HCT116 (cell line): ENCODE data around the gene NPDC1. TPM values are rescaled to one million over a fixed set of nuclear protein-coding genes. Genes with fewer than 3 reads are reported as not detected.

Experiments
- ATAC-seq: fragments of 200-7000 bp; cut with Tn5 transposase; 2 replicates; pipeline ENCODE4 v1.9.1; 2020; ENCODE audit warnings: mild to moderate bottlenecking, moderate library complexity
- BruUV-seq: library from RNA; stranded (reverse); fragments of 400-500 nt; replicated peaks from 2 replicates; lab custom pipeline; 2021; lab: Mats Ljungman, UMichigan
- CTCF ChIA-PET: fragments of 300-600 bp; sonication (Branson Sonifier 250); formaldehyde crosslinking; loops from one replicate; lab custom pipeline; 2021; ENCODE audit warnings: antibody characterized with exemption; lab: Charles Lee
- POLR2A ChIA-PET: fragments of 300-600, 350-600 bp; sonication (Branson Sonifier 250); formaldehyde crosslinking; loops from one replicate; lab custom pipeline; 2021; ENCODE audit warnings: antibody characterized with exemption; lab: Charles Lee
- RAD21 ChIA-PET, 2 experiments: fragments of 300-600 bp; sonication (Branson Sonifier 250); formaldehyde crosslinking; loops; one replicate each; lab custom pipeline; 2023; ENCODE audit warnings: low total read pairs in 2 of 2; ENCODE audit not compliant: uncharacterized antibody in 2 of 2, unreplicated experiment in 2 of 2, low non-redundant PET in 1 of 2; lab: Charles Lee
- DNase-seq: peaks from one replicate; pipeline ENCODE4 v3.0.0-alpha.2; 2010; ENCODE audit warnings: low read depth, low spot score
- H2AFZ ChIP-seq: fragments of 200-600 bp; shearing (Covaris generic), sonication (generic); 2 replicates; pipeline ENCODE4 v1.6.1; 2017; ENCODE audit warnings: low read depth, mixed run types, mixed read lengths, antibody characterized with exemption, low read length; ENCODE audit not compliant: poor library complexity, severe bottlenecking
- H3K27ac ChIP-seq: 2 replicates; pipeline ENCODE4 v1.5.1; 2012; ENCODE audit warnings: low read depth, low read length
- H3K27me3 ChIP-seq: fragments of 200-600 bp; sonication (generic); 2 replicates; pipeline ENCODE4 v1.6.1; 2016; ENCODE audit warnings: mixed run types, low read length, mixed read lengths; ENCODE audit not compliant: insufficient read depth
- H3K36me3 ChIP-seq, 2 experiments: fragments of 200-500 bp in 1 of 2; fragments of 200-600 bp in 1 of 2; sonication (Bioruptor generic) in 1 of 2; sonication (generic) in 1 of 2; 2 replicates each; pipeline versions ENCODE4 v1.5.1 to v1.6.1; 2014 to 2016; ENCODE audit warnings: low read length in 2 of 2, inconsistent platforms in 1 of 2, mixed read lengths in 1 of 2, mixed run types in 1 of 2; ENCODE audit not compliant: insufficient read depth in 2 of 2, control insufficient read depth in 1 of 2
- H3K4me1 ChIP-seq, 2 experiments: fragments of 200-600 bp in 1 of 2; sonication (generic) in 1 of 2; 2 replicates each; pipeline versions ENCODE4 v1.5.1 to v1.6.1; 2012 to 2017; ENCODE audit warnings: low read length in 2 of 2, inconsistent platforms in 1 of 2, mild to moderate bottlenecking in 1 of 2, mixed read lengths in 1 of 2, mixed run types in 1 of 2, moderate library complexity in 1 of 2; ENCODE audit not compliant: insufficient read depth in 2 of 2, control insufficient read depth in 1 of 2
- H3K4me2 ChIP-seq: fragments of 200-600 bp; sonication (generic); 2 replicates; pipeline ENCODE4 v1.6.1; 2017; ENCODE audit warnings: mixed run types, low read length, mixed read lengths
- H3K4me3 ChIP-seq, 2 experiments: fragments of 200-600 bp in 1 of 2; sonication (generic) in 1 of 2; replicated peaks in 1 of 2; 2 replicates each; pipeline ENCODE4 v1.5.1; 2011 to 2016; ENCODE audit warnings: low read length in 2 of 2, control low read depth in 1 of 2, low read depth in 1 of 2, mild to moderate bottlenecking in 1 of 2, mixed read lengths in 1 of 2, mixed run types in 1 of 2
- H3K79me2 ChIP-seq: fragments of 200-600 bp; sonication (generic); 2 replicates; pipeline ENCODE4 v1.6.1; 2017; ENCODE audit warnings: mild to moderate bottlenecking, mixed run types, low read length, moderate library complexity, mixed read lengths; ENCODE audit not compliant: insufficient read depth
- H3K9ac ChIP-seq: fragments of 200-600 bp; sonication (generic); 2 replicates; pipeline ENCODE4 v1.6.1; 2016; ENCODE audit warnings: low read length, mixed read lengths
- H3K9me2 ChIP-seq: fragments of 200-600 bp; sonication (generic), shearing (Covaris generic); 2 replicates; pipeline ENCODE4 v1.6.1; 2017; ENCODE audit warnings: mixed run types, mild to moderate bottlenecking, moderate library complexity; ENCODE audit not compliant: insufficient read depth
- H3K9me3 ChIP-seq, 2 experiments: fragments of 200-500 bp in 1 of 2; fragments of 200-600 bp in 1 of 2; sonication (Bioruptor generic) in 1 of 2; sonication (generic) in 1 of 2; 2 replicates each; pipeline ENCODE4 v1.6.1; 2014 to 2017; ENCODE audit warnings: low read length in 2 of 2, mixed read lengths in 2 of 2, inconsistent platforms in 1 of 2, low read depth in 1 of 2, mild to moderate bottlenecking in 1 of 2, mixed run types in 1 of 2, moderate library complexity in 1 of 2; ENCODE audit not compliant: control insufficient read depth in 1 of 2, insufficient read depth in 1 of 2
- H4K20me1 ChIP-seq: fragments of 200-600 bp; sonication (generic), shearing (Covaris generic); 2 replicates; pipeline ENCODE4 v1.6.1; 2017; ENCODE audit warnings: mixed run types, mild to moderate bottlenecking, moderate library complexity; ENCODE audit not compliant: insufficient read depth
- CBX3 ChIP-seq: IDR thresholded peaks from 2 replicates; pipeline ENCODE4 v1.6.1; 2012; ENCODE audit warnings: low read depth
- CEBPB ChIP-seq: IDR thresholded peaks from 2 replicates; pipeline ENCODE4 v1.6.1; 2012; ENCODE audit warnings: low read depth
- EZH2 ChIP-seq: fragments of 200-600 bp; sonication (generic); IDR thresholded peaks from 2 replicates; pipeline ENCODE4 v1.6.1; 2017; ENCODE audit warnings: antibody characterized with exemption, mixed run types
- JUND ChIP-seq: IDR thresholded peaks from 2 replicates; pipeline ENCODE4 v1.6.1; 2012
- POLR2A ChIP-seq: IDR thresholded peaks from 2 replicates; pipeline ENCODE4 v1.7.0; 2011; ENCODE audit warnings: borderline replicate concordance; ENCODE audit not compliant: insufficient read depth, insufficient read length; ENCODE audit errors: extremely low read depth
- POLR2AphosphoS5 ChIP-seq: IDR thresholded peaks from 2 replicates; pipeline ENCODE4 v1.6.1; 2011; ENCODE audit warnings: mild to moderate bottlenecking, low read depth, low read length, moderate library complexity
- RAD21 ChIP-seq: IDR thresholded peaks from 2 replicates; pipeline ENCODE4 v1.6.1; 2012; ENCODE audit warnings: low read depth, mild to moderate bottlenecking
- SIN3A ChIP-seq: IDR thresholded peaks from 2 replicates; pipeline ENCODE4 v1.6.1; 2012; ENCODE audit warnings: low read depth
- SP1 ChIP-seq: IDR thresholded peaks from 2 replicates; pipeline ENCODE4 v1.6.1; 2012; ENCODE audit warnings: low read depth
- TCF7L2 ChIP-seq: IDR thresholded peaks from 2 replicates; pipeline ENCODE4 v1.7.0; 2011; ENCODE audit warnings: borderline replicate concordance, inconsistent platforms; ENCODE audit not compliant: insufficient read depth, insufficient read length; ENCODE audit errors: extremely low read depth
- ZFX ChIP-seq: fragments of 450-650 bp; IDR thresholded peaks from 2 replicates; pipeline ENCODE4 v1.6.1; 2017
- ZNF274 ChIP-seq: fragments of 200-500 bp; sonication (Bioruptor generic); IDR thresholded peaks from 2 replicates; pipeline ENCODE4 v1.6.1; 2014; ENCODE audit warnings: mild to moderate bottlenecking, low read depth, low read length, inconsistent platforms
- intact Hi-C: fragments of 100-400 bp; cut with micrococcal nuclease; formaldehyde crosslinking; loops from 2 replicates; pipeline ENCODE4 v1.10.0; 2022
- total RNA-seq: library from RNA; stranded (reverse); gene quantifications from one replicate; pipeline ENCODE4 v1.2.1, GENCODE V29; 2021; ENCODE audit not compliant: unreplicated experiment

Gene NPDC1
- total RNA-seq, 1 experiment from 2014 or later, result 98.8 TPM

GRCh38 chr9:136992819-136993369, 53.1 kb downstream of the NPDC1 start:
- Histone ChIP-seq H3K4me2 (peak overlapping the region; percentile 99), H3K9me3 (no peaks in the 10 kb centered on the region; a peak in 1 of 4 replicates), H3K4me1 (peaks cover 41 to 55% of the 10 kb centered on the region in 2 experiments), H4K20me1 (no peaks in the 10 kb centered on the region), H3K27ac (peak overlapping the region; percentile 95), H3K27me3 (no peaks in the 10 kb centered on the region), H2AFZ (no peak overlapping the region), H3K79me2 (peaks cover 20% of the 10 kb centered on the region), H3K9ac (peak overlapping the region; percentile 97), H3K4me3 (peak overlapping the region; percentile 88 to 99), H3K36me3 (peaks cover 0 to 12% of the 10 kb centered on the region in 2 experiments; a peak in 2 of 4 replicates), H3K9me2 (no peaks in the 10 kb centered on the region)
- DNase-seq (no peak), ATAC-seq (no peak)
- CTCF ChIA-PET, result interaction anchor here (0.9 to 1.4 kb wide), 2 partner anchors 10 to 150 kb away, joined by 3 to 4 read pairs; partner anchors contain the start of gene AJM1
- POLR2A ChIA-PET, result interaction anchor here (1.0 to 1.7 kb wide), 4 partner anchors 9 to 248 kb away, joined by 3 to 19 read pairs (median 8); partner anchors contain the start of gene TUBB4B
- BruUV-seq, result no TSS peak
- TF ChIP-seq JUND, result no peak
- no peak for TF ChIP-seq SP1
- no peak for TF ChIP-seq SIN3A
- TF ChIP-seq RAD21, result no peak
- TF ChIP-seq TCF7L2, result no peak
- peak; percentile 6; the same call in 1 of the 2 replicates for TF ChIP-seq ZFX
- no peak for TF ChIP-seq POLR2A
- RAD21 ChIA-PET, result interaction anchor here (1.3 kb wide), 2 partner anchors 45 kb away, joined by 3 to 4 read pairs; no protein-coding TSS in a partner anchor
- intact Hi-C loops, result loop anchor here (1.0 kb wide), 1 partner anchor 45 kb away; no protein-coding TSS in a partner anchor

DNA sequence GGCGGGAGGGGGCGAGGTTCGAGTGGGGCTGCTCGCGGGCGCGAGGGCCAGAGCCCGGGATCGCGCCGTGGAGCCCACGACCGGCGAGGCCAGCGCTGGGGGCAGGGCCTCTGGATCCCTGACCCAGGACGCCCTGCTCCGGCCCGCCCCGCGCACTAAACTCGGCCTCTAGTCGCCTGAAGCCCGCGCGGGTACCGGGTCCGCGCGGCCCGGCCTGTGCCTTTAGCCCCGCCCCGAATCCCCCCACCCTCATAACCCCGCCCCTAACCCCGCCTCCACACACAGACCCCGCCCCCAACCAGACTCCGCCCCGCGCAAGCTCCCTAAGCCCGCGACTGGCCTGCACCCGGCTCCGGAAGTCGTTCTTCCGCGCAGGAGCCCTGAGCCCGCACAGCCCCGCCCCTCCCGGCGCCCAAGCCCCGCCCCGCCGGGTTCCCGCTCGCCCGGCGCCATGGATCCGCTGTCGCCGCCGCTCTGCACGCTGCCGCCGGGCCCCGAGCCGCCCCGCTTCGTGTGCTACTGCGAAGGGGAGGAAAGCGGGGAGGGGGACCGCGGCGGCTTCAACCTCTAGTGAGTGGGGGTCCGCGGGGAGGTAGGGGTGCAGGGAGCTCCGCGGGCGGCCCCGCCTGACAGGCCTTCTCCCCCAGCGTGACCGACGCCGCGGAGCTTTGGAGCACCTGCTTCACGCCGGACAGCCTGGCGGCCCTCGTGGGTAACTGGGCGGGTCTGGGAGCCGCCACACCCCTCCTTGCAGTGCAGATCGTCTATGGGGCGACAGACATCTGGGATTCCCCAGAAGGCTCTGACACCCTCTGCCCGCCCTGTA, 53.8 kb downstream of the NPDC1 start, which contains the start of gene PAXX:
Gene PAXX (plus strand): TSS at position 430 of the 826 bp plus-strand sequence. CDS start 22 bp downstream, at position 452.
- Histone ChIP-seq H3K27ac (peak within 1 kb of the TSS; percentile 95), H3K4me3 (peak within 1 kb of the TSS; percentile 88 to 99), H3K9me3 (no peaks in the 10 kb centered on the region; a peak in 1 of 4 replicates), H4K20me1 (no peaks in the 10 kb centered on the region), H3K9ac (peak within 1 kb of the TSS; percentile 97), H3K4me1 (peaks cover 34 to 48% of the 10 kb centered on the region in 2 experiments), H3K27me3 (no peaks in the 10 kb centered on the region), H3K36me3 (peaks cover 0 to 12% of the 10 kb centered on the region in 2 experiments; a peak in 2 of 4 replicates), H3K4me2 (peak within 1 kb of the TSS; percentile 99), H3K9me2 (no peaks in the 10 kb centered on the region), H3K79me2 (peaks cover 20% of the 10 kb centered on the region), H2AFZ (no peak within 1 kb of the TSS)
- intact Hi-C loops, result loop anchor here (1.0 kb wide), 1 partner anchor 44 kb away; no protein-coding TSS in a partner anchor
- TF ChIP-seq ZFX (peak; percentile 83; the same call in 1 of the 2 replicates), CEBPB (no peak), EZH2 (no peak), POLR2A (peak; percentile 19), SIN3A (no peak), POLR2AphosphoS5 (peak; percentile 67), CBX3 (no peak), TCF7L2 (no peak), ZNF274 (no peak)
- TSS peak; percentile 89 for BruUV-seq
- ChIA-PET CTCF (interaction anchor here (0.6 to 1.4 kb wide), 10 partner anchors 10 to 637 kb away, joined by 3 to 9 read pairs (median 4); partner anchors contain the start of gene AJM1), RAD21 (interaction anchor here (1.3 kb wide), 2 partner anchors 44 kb away, joined by 3 to 4 read pairs; no protein-coding TSS in a partner anchor), POLR2A (interaction anchor here (0.6 to 1.7 kb wide), 8 partner anchors 9 to 248 kb away, joined by 3 to 19 read pairs (median 6); partner anchors contain the start of genes MAN1B1 and TUBB4B)
- peak; percentile 81 for DNase-seq
- peak; percentile 75 for ATAC-seq
